Thyroid gland (tissue), 4 donors: ENCODE data around the gene FOXP3. TPM values are rescaled to one million over a fixed set of nuclear protein-coding genes. Genes with fewer than 3 reads are reported as not detected.

Experiments used
- DNase-seq, 2 donors: peaks; one replicate each; pipeline ENCODE4 v3.0.0-alpha.2; 2019
- H3K27ac ChIP-seq, 3 donors: fragments of 200-600 bp; sonication (generic); 1 replicate in 2 of 3; 2 replicates in 1 of 3; pipeline ENCODE4 v1.5.1; 2016 to 2019; ENCODE audit warnings: mild to moderate bottlenecking in 1 of 3, moderate library complexity in 1 of 3
- H3K27me3 ChIP-seq: fragments of 200-600 bp; sonication (generic); one replicate; pipeline ENCODE4 v1.5.1; 2019
- H3K36me3 ChIP-seq, 2 donors: fragments of 200-600 bp; sonication (generic); one replicate each; pipeline ENCODE4 v1.5.1; 2016 to 2019
- H3K4me1 ChIP-seq, 2 donors: fragments of 200-600 bp; sonication (generic); one replicate each; pipeline ENCODE4 v1.5.1; 2017 to 2019
- H3K4me3 ChIP-seq, 3 donors: fragments of 200-600 bp; sonication (generic); replicated peaks in 1 of 3; 1 replicate in 2 of 3; 2 replicates in 1 of 3; pipeline ENCODE4 v1.5.1; 2016; ENCODE audit warnings: mild to moderate bottlenecking in 1 of 3
- H3K9me3 ChIP-seq: fragments of 200-600 bp; sonication (generic); one replicate; pipeline ENCODE4 v1.5.1; 2017
- POLR2A ChIP-seq, 2 donors: fragments of 450-650 bp; IDR thresholded peaks; one replicate each; pipeline ENCODE4 v1.6.1; 2017; ENCODE audit warnings: antibody characterized with exemption in 2 of 2, mild to moderate bottlenecking in 2 of 2, moderate library complexity in 1 of 2
- WGBS, 2 donors: methylation state at CpG; one replicate each; pipeline ENCODE4 v1.1.5; 2017; 5-methylcytosine and 5-hydroxymethylcytosine counted together
- intact Hi-C: fragments of 100-400 bp; cut with DNase I; formaldehyde crosslinking; loops from one replicate; pipeline ENCODE4 v1.15.1; 2023
- total RNA-seq, 4 donors: library from RNA; depleted of rRNA; stranded (reverse); fragments of >200 nt; gene quantifications; one replicate each; pipeline ENCODE4 v1.2.3, GENCODE V29; 2016
- TF ChIP-seq, protein P1 (sequence below), 6 experiments: fragments of 200-600 bp in 3 of 6; fragments of 450-650 bp in 3 of 6; sonication (generic) in 3 of 6; IDR thresholded peaks; one replicate each; pipeline ENCODE4 v1.5.1; 2016 to 2019; ENCODE audit warnings: antibody characterized with exemption in 6 of 6, mild to moderate bottlenecking in 2 of 6, inconsistent platforms in 1 of 6, moderate library complexity in 1 of 6

FOXP3 gene
- total RNA-seq, 4 donors from 2014 or later = 0.11 to 0.13 TPM; not detected in 2

DNA sequence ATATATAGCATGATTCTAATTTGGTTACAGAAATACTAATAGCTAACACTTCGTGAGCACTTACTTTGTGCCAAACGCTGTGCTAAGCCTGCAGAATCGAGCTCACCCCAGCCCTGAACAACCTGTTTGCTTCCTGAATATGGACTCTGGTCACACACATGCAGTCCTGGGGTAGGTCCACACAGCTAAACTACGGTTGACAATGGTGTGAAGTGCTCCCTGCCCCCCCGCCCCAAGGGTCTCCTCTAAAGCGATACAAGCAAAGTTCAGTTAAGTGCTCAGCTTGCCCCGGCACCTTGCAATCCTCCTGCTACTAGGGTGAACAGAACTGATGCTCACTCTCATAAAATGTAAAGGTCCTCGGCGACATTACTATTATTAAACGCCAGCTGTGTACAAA is 879 bp downstream of the FOXP3 start:
- 85 to 89% methylated on average over 8 to 10 of the region's 10 CpGs for WGBS, 2 donors
- DNase-seq = no peak
- H3K36me3 ChIP-seq = no peaks in the 10 kb centered on the region
- H3K4me1 ChIP-seq = no peaks in the 10 kb centered on the region
- no peak overlapping the region for H3K4me3 ChIP-seq
- no peak for TF ChIP-seq POLR2A (IDR thresholded peaks at IDR 0.05)
- TF ChIP-seq, protein P1, sequence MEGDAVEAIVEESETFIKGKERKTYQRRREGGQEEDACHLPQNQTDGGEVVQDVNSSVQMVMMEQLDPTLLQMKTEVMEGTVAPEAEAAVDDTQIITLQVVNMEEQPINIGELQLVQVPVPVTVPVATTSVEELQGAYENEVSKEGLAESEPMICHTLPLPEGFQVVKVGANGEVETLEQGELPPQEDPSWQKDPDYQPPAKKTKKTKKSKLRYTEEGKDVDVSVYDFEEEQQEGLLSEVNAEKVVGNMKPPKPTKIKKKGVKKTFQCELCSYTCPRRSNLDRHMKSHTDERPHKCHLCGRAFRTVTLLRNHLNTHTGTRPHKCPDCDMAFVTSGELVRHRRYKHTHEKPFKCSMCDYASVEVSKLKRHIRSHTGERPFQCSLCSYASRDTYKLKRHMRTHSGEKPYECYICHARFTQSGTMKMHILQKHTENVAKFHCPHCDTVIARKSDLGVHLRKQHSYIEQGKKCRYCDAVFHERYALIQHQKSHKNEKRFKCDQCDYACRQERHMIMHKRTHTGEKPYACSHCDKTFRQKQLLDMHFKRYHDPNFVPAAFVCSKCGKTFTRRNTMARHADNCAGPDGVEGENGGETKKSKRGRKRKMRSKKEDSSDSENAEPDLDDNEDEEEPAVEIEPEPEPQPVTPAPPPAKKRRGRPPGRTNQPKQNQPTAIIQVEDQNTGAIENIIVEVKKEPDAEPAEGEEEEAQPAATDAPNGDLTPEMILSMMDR (IDR thresholded peaks at IDR 0.05) = no peak
- intact Hi-C loops = no loop called here
- no peak overlapping the region for H3K27ac ChIP-seq
- no peaks in the 10 kb centered on the region for H3K9me3 ChIP-seq
- H3K27me3 ChIP-seq = no peaks in the 10 kb centered on the region

DNA sequence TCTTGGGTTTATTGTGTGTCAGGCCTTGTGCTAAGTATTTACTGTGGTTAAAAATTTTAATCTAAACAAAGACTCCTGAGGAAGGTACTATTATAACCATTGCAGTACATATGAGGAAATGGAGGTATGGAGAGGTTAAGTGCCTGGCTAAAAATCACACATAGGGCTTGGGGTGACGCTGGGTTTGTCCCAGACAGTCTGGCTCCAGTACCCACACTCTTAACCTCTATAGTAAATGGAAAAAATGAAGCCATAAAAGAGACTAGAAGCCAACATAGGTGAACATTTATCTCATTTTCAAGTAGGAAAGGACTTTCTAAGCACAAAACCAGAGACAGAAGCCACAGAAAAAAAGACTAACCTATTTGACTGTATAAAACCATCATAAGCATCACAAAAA is 1.9 kb downstream of the FOXP3 start:
- DNase-seq = no peak
- WGBS, 2 donors = 58 to 64% methylated on average over 1 of the region's 1 CpG
- intact Hi-C loops = no loop called here
- TF ChIP-seq, protein P1 (IDR thresholded peaks at IDR 0.05) = no peak
- TF ChIP-seq POLR2A (IDR thresholded peaks at IDR 0.05) = no peak
- Histone ChIP-seq H3K27ac (no peak overlapping the region), H3K27me3 (no peaks in the 10 kb centered on the region), H3K36me3 (no peaks in the 10 kb centered on the region), H3K4me3 (no peak overlapping the region), H3K9me3 (no peaks in the 10 kb centered on the region), H3K4me1 (no peaks in the 10 kb centered on the region)

DNA sequence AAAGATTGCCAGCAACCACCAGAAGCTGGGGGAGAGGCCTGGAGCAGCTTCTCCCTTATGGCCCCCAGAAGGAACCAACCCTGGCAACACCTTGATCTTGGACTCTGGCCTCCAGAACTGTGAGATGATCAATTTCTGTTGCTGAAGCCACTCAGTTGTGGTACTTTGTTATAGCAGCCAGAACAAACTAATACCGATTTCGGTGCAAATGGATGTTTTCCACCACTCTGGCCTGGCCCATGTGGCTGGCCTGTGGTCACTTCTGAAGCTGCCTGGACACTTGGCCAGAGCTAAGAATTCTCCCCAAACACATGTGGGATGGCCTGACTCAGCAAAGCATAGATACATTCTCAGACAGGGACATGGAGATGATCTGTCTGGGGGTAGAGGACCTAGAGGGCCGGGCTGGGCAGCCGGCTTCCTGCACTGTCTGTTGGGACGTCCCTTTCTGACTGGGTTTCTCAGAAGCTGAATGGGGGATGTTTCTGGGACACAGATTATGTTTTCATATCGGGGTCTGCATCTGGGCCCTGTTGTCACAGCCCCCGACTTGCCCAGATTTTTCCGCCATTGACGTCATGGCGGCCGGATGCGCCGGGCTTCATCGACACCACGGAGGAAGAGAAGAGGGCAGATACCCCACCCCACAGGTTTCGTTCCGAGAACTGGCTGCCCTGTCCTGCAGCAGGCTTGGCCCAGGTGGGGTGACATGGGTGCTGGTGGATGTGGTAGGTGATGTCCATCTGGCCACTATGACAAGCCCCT is 4.1 kb downstream of the FOXP3 start:
- H3K36me3 ChIP-seq = no peaks in the 10 kb centered on the region
- 92 to 100% methylated on average over 1 to 12 of the region's 17 CpGs for WGBS, 2 donors
- H3K27me3 ChIP-seq = no peaks in the 10 kb centered on the region
- no peaks in the 10 kb centered on the region for H3K4me1 ChIP-seq
- no peaks in the 10 kb centered on the region for H3K9me3 ChIP-seq
- no peak overlapping the region for H3K27ac ChIP-seq
- intact Hi-C loops = no loop called here
- no peak for DNase-seq
- TF ChIP-seq POLR2A (IDR thresholded peaks at IDR 0.05) = no peak
- TF ChIP-seq, protein P1 (IDR thresholded peaks at IDR 0.05) = no peak
- H3K4me3 ChIP-seq = no peak overlapping the region

DNA sequence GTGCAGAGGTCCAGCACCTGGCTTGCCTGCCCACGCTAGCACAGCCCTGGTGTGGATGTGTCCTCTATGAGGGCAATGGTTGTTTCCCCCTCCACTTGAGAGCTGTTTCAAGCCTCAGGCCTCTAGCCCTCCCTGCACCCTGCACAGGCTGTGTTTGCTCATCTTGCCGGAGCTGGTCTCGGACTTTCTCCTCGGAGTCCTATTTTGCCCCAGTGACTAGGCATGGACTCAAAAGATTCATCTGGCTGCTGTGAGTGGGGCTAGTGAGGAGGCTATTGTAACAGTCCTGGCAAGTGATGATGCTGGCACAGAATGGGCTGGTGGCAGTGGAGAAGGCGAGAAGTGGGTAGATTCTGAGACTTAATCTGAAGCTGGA is 5.8 kb downstream of the FOXP3 start:
- Histone ChIP-seq H3K27me3 (no peaks in the 10 kb centered on the region), H3K27ac (no peak overlapping the region), H3K9me3 (no peaks in the 10 kb centered on the region), H3K4me3 (no peak overlapping the region), H3K36me3 (no peaks in the 10 kb centered on the region), H3K4me1 (no peaks in the 10 kb centered on the region)
- 69 to 100% methylated on average over 1 to 5 of the region's 5 CpGs for WGBS, 2 donors
- intact Hi-C loops = no loop called here
- DNase-seq = no peak
- TF ChIP-seq POLR2A (IDR thresholded peaks at IDR 0.05) = no peak
- TF ChIP-seq, protein P1 (IDR thresholded peaks at IDR 0.05) = no peak

DNA sequence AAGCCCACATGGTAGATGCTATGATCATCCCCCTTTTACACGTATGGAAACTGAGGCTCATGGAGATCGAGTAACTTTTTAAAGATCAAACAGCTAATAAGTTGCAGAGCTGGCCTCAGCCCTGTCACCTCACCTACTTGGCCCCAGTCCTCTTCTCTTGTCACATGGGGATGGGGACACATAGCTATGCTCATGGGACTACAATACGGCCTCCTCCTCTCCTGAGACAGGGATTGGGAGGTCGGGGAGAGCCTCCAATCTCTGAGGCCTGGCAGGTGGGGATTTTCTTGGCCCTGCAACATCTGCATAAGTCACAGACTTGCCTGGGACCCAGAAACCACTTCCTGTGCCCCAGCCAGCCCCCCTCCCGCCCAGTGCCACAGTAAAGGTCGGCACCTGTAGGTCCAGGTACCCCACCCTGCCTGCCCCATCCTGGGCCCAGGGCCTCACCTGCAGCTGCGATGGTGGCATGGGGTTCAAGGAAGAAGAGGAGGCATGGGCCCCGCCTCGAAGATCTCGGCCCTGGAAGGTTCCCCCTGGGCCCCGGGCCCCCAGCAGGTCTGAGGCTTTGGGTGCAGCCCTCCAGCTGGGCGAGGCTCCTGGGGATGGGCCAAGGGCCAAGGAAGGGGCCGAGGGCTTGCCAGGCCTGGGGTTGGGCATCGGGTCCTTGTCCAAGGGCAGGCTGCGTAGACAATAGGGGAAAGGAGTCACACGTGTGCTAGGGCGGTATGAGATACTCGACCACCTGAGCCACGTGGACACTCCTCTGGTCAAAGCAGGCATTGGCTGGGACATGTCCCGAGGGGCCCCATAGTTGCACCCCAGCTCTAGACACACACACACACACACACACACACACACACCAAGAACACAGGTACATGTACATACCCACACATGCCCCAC is 6.4 kb downstream of the FOXP3 start:
- no peak for DNase-seq
- 74 to 90% methylated on average over 5 to 6 of the region's 20 CpGs for WGBS, 2 donors

More for the DNA sequence above, 6.4 kb downstream of the FOXP3 start:
- Histone ChIP-seq H3K36me3 (no peaks in the 10 kb centered on the region), H3K4me3 (no peak overlapping the region), H3K27me3 (no peaks in the 10 kb centered on the region), H3K27ac (no peak overlapping the region), H3K9me3 (no peaks in the 10 kb centered on the region), H3K4me1 (no peaks in the 10 kb centered on the region)
- intact Hi-C loops = no loop called here
- TF ChIP-seq POLR2A (IDR thresholded peaks at IDR 0.05) = no peak
- TF ChIP-seq, protein P1 (IDR thresholded peaks at IDR 0.05) = no peak
